Subcutaneous abdominal adipose tissue (tissue), 5 donors: ENCODE data around the gene CEACAM3.
A peak's percentile ranks its signal among the peaks of the same experiment; 100 is the strongest.
"Not testable (repeated sequence)": the region's sequence is repeated elsewhere in the genome, so short reads cannot be mapped to it uniquely, and the experiment has no call there.

ENCODE experiments used
- H3K27ac ChIP-seq: one replicate; pipeline ENCODE4 v1.7.0; 2013; ENCODE audit warnings: low read depth, mild to moderate bottlenecking, inconsistent platforms, low read length, moderate library complexity
- H3K27me3 ChIP-seq, 5 donors: one replicate each; pipeline ENCODE4 v1.7.0; 2013; ENCODE audit warnings: low read length in 5 of 5, inconsistent platforms in 1 of 5; ENCODE audit not compliant: control insufficient read depth in 5 of 5, insufficient read depth in 4 of 5
- H3K36me3 ChIP-seq, 5 donors: one replicate each; pipeline ENCODE4 v1.7.0; 2013; ENCODE audit warnings: low read length in 5 of 5; ENCODE audit not compliant: control insufficient read depth in 5 of 5, insufficient read depth in 5 of 5
- H3K4me1 ChIP-seq, 5 donors: one replicate each; pipeline ENCODE4 v1.7.0; 2013; ENCODE audit warnings: low read length in 5 of 5, mild to moderate bottlenecking in 3 of 5, moderate library complexity in 1 of 5; ENCODE audit not compliant: control insufficient read depth in 5 of 5, insufficient read depth in 5 of 5
- H3K4me3 ChIP-seq, 5 donors: one replicate each; pipeline ENCODE4 v1.7.0; 2013; ENCODE audit warnings: low read length in 5 of 5, low read depth in 1 of 5
- H3K9ac ChIP-seq, 5 donors: one replicate each; pipeline ENCODE4 v1.7.0; 2013; ENCODE audit warnings: low read length in 5 of 5, mild to moderate bottlenecking in 4 of 5, moderate library complexity in 3 of 5
- H3K9me3 ChIP-seq, 5 donors: one replicate each; pipeline ENCODE4 v1.7.0; 2013; ENCODE audit warnings: low read length in 5 of 5; ENCODE audit not compliant: control insufficient read depth in 5 of 5
- donor health status: healthy.
- donor health status: healthy.
- donor health status: healthy.
- donor health status: healthy.
- donor health status: healthy.

CEACAM3 gene

GRCh38 chr19:41788518-41788917 lies 7.9 kb upstream of the CEACAM3 start:
- not testable (repeated sequence) for H3K27ac ChIP-seq, H3K36me3 ChIP-seq, H3K4me1 ChIP-seq, H3K9me3 ChIP-seq, H3K9ac ChIP-seq, H3K4me3 ChIP-seq
- peaks cover 7 to 40% (median 22%) of the 10 kb centered on the region in 5 donors for H3K27me3 ChIP-seq

GRCh38 chr19:41789053-41789452 lies 7.3 kb upstream of the CEACAM3 start:
- H3K4me1 ChIP-seq, H3K4me3 ChIP-seq, H3K9ac ChIP-seq, H3K36me3 ChIP-seq, H3K27ac ChIP-seq, H3K9me3 ChIP-seq: not testable (repeated sequence)
- peaks cover 5 to 37% (median 20%) of the 10 kb centered on the region in 5 donors for H3K27me3 ChIP-seq

- H3K27ac ChIP-seq, result no peak overlapping the region
- H3K9ac ChIP-seq, result no peak overlapping the region
- H3K36me3 ChIP-seq, result no peaks in the 10 kb centered on the region
- H3K9me3 ChIP-seq, result no peaks in the 10 kb centered on the region
- peaks cover 0 to 18% (median 7%) of the 10 kb centered on the region in 5 donors for H3K27me3 ChIP-seq
- H3K4me3 ChIP-seq, result no peak overlapping the region
- H3K4me1 ChIP-seq, result peaks cover 0 to 6% (median 0%) of the 10 kb centered on the region in 5 donors
These were observed 3.6 kb upstream of the CEACAM3 start for GRCh38 chr19:41792513-41793413.

GRCh38 chr19:41793414-41793727 lies 3.0 kb upstream of the CEACAM3 start:
- peaks cover 0 to 6% (median 0%) of the 10 kb centered on the region in 5 donors for H3K4me1 ChIP-seq
- no peak overlapping the region for H3K27ac ChIP-seq
- H3K9me3 ChIP-seq, result no peaks in the 10 kb centered on the region
- H3K36me3 ChIP-seq, result no peaks in the 10 kb centered on the region
- H3K4me3 ChIP-seq, result no peak overlapping the region
- H3K9ac ChIP-seq, result no peak overlapping the region
- peaks cover 0 to 19% (median 7%) of the 10 kb centered on the region in 5 donors for H3K27me3 ChIP-seq

- Histone ChIP-seq H3K4me1 (peaks cover 0 to 6% (median 0%) of the 10 kb centered on the region in 5 donors), H3K9ac (no peak overlapping the region), H3K9me3 (no peaks in the 10 kb centered on the region), H3K27ac (no peak overlapping the region), H3K36me3 (no peaks in the 10 kb centered on the region), H3K4me3 (no peak overlapping the region), H3K27me3 (peaks cover 0 to 20% (median 4%) of the 10 kb centered on the region in 5 donors)
These were observed 1.3 kb upstream of the CEACAM3 start for GRCh38 chr19:41795031-41795461.

- H3K9ac ChIP-seq, result no peak overlapping the region
- H3K9me3 ChIP-seq, result peaks cover 0 to 7% (median 0%) of the 10 kb centered on the region in 5 donors
- H3K36me3 ChIP-seq, result no peaks in the 10 kb centered on the region
- peaks cover 0 to 9% (median 0%) of the 10 kb centered on the region in 5 donors for H3K4me1 ChIP-seq
- no peak overlapping the region for H3K27ac ChIP-seq
- H3K27me3 ChIP-seq, result peaks cover 0 to 20% (median 4%) of the 10 kb centered on the region in 5 donors
- H3K4me3 ChIP-seq, result no peak overlapping the region
These were observed 514 bp downstream of the CEACAM3 start for GRCh38 chr19:41796901-41797300.

GRCh38 chr19:41799444-41800000 lies 3.1 kb downstream of the CEACAM3 start:
- H3K4me1 ChIP-seq, result peaks cover 0 to 14% (median 0%) of the 10 kb centered on the region in 5 donors
- H3K27ac ChIP-seq, result no peak overlapping the region
- H3K9me3 ChIP-seq, result peaks cover 0 to 7% (median 0%) of the 10 kb centered on the region in 5 donors
- no peak overlapping the region for H3K9ac ChIP-seq
- H3K27me3 ChIP-seq, result peaks cover 0 to 12% (median 3%) of the 10 kb centered on the region in 5 donors
- no peak overlapping the region for H3K4me3 ChIP-seq
- no peaks in the 10 kb centered on the region for H3K36me3 ChIP-seq

- H3K9ac ChIP-seq, result no peak overlapping the region
- no peak overlapping the region for H3K4me3 ChIP-seq
- H3K36me3 ChIP-seq, result no peaks in the 10 kb centered on the region
- peaks cover 0 to 7% (median 0%) of the 10 kb centered on the region in 5 donors for H3K9me3 ChIP-seq
- H3K27ac ChIP-seq, result no peak overlapping the region
- peaks cover 0 to 11% (median 3%) of the 10 kb centered on the region in 5 donors for H3K27me3 ChIP-seq
- peaks cover 0 to 13% (median 0%) of the 10 kb centered on the region in 5 donors for H3K4me1 ChIP-seq
These were observed 4.6 kb downstream of the CEACAM3 start for GRCh38 chr19:41801031-41801430.

- H3K4me1 ChIP-seq, result peaks cover 0 to 12% (median 0%) of the 10 kb centered on the region in 5 donors
- H3K9me3 ChIP-seq, result peaks cover 0 to 7% (median 0%) of the 10 kb centered on the region in 5 donors
- H3K4me3 ChIP-seq, result peak overlapping the region in 1 of 5 donors; percentile 43
- no peak overlapping the region for H3K9ac ChIP-seq
- H3K36me3 ChIP-seq, result no peaks in the 10 kb centered on the region
- H3K27ac ChIP-seq, result no peak overlapping the region
- peaks cover 0 to 5% (median 3%) of the 10 kb centered on the region in 5 donors for H3K27me3 ChIP-seq
These were observed 5.4 kb downstream of the CEACAM3 start for GRCh38 chr19:41801792-41802211.

- Histone ChIP-seq H3K36me3 (no peaks in the 10 kb centered on the region), H3K27ac (no peak overlapping the region), H3K9me3 (peaks cover 0 to 7% (median 0%) of the 10 kb centered on the region in 5 donors), H3K9ac (no peak overlapping the region), H3K4me3 (no peak overlapping the region), H3K4me1 (peaks cover 0 to 12% (median 0%) of the 10 kb centered on the region in 5 donors), H3K27me3 (peaks cover 0 to 9% (median 5%) of the 10 kb centered on the region in 5 donors)
These were observed 6.4 kb downstream of the CEACAM3 start for GRCh38 chr19:41802770-41803169.
